ENCODE data around the gene KCNQ1. TPM values are rescaled to one million over a fixed set of nuclear protein-coding genes. Genes with fewer than 3 reads are reported as not detected.

The KCNQ1 gene
- total and polyA plus RNA-seq, 2 of the 13 experiments (the other 11 are each of a cell fraction or from before 2014, with no cell fraction given) = 0.02 to 0.08 TPM

DNA sequence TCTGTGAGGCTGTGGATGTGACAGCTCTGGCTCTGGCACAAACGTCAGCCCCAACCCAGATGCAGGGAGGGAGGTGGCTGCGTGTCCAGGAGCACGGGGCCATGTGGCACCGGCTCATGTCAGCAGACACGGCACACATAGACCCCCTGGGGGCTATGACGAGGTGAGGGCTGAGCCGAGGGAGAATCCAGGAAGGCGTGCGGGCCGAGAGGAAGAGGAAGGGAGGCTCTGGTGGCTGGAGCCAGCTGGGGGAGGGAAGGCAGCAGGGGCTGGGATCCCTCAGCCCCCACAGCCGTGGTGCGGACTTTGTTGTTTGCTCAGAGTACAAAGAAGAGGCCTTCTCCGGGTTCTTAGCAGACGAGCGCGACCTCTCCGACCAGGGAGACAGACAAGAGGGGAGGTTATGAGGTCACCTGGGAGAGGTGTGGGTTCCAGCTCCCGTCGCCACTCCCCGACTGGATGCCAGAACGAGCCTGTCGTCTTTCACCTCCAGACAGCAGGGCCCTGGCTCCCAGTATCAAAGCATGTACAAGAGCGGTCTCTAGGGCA, 394.7 kb downstream of the KCNQ1 start (continued):
- TF ChIP-seq, protein P1, sequence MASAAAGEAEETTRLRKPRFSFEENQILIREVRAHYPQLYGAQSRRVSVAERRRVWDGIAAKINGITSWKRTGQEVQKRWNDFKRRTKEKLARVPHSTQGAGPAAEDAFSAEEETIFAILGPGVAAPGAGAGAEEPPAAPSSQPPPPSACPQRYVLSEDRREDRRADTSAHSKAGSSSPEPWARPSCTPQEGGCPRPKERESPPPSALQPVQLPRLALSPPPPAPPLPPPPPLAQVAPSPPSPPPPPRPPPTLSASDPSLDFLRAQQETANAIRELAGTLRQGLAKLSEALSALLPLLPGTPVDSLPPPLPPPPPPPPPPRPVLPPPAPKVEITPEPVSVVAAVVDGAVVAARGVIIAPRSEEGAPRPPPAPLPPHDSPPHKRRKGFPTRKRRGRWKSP (CRISPR knock-in tag; IDR thresholded peaks at IDR 0.05) = no peak
- TF ChIP-seq CENPX (CRISPR knock-in tag; IDR thresholded peaks at IDR 0.05) (no peak), HCFC1 (IDR thresholded peaks at IDR 0.05; ENCODE audit: low read depth, low read length) (no peak), ASH2L (IDR thresholded peaks at IDR 0.05; ENCODE audit: insufficient read length, low read depth, low read length) (no peak), IRX3 (CRISPR knock-in tag; IDR thresholded peaks at IDR 0.05; ENCODE audit: borderline replicate concordance, low read depth) (no peak), BORCS8-MEF2B (CRISPR knock-in tag; IDR thresholded peaks at IDR 0.05) (no peak), NR2C2 (CRISPR knock-in tag; IDR thresholded peaks at IDR 0.05; ENCODE audit: borderline replicate concordance) (no peak)
- TF ChIP-seq, protein P2, sequence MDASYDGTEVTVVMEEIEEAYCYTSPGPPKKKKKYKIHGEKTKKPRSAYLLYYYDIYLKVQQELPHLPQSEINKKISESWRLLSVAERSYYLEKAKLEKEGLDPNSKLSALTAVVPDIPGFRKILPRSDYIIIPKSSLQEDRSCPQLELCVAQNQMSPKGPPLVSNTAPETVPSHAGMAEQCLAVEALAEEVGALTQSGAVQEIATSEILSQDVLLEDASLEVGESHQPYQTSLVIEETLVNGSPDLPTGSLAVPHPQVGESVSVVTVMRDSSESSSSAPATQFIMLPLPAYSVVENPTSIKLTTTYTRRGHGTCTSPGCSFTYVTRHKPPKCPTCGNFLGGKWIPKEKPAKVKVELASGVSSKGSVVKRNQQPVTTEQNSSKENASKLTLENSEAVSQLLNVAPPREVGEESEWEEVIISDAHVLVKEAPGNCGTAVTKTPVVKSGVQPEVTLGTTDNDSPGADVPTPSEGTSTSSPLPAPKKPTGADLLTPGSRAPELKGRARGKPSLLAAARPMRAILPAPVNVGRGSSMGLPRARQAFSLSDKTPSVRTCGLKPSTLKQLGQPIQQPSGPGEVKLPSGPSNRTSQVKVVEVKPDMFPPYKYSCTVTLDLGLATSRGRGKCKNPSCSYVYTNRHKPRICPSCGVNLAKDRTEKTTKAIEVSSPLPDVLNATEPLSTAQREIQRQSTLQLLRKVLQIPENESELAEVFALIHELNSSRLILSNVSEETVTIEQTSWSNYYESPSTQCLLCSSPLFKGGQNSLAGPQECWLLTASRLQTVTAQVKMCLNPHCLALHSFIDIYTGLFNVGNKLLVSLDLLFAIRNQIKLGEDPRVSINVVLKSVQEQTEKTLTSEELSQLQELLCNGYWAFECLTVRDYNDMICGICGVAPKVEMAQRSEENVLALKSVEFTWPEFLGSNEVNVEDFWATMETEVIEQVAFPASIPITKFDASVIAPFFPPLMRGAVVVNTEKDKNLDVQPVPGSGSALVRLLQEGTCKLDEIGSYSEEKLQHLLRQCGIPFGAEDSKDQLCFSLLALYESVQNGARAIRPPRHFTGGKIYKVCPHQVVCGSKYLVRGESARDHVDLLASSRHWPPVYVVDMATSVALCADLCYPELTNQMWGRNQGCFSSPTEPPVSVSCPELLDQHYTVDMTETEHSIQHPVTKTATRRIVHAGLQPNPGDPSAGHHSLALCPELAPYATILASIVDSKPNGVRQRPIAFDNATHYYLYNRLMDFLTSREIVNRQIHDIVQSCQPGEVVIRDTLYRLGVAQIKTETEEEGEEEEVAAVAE (CRISPR knock-in tag; IDR thresholded peaks at IDR 0.05; ENCODE audit: borderline replicate concordance) = no peak
- TF ChIP-seq, protein P3, sequence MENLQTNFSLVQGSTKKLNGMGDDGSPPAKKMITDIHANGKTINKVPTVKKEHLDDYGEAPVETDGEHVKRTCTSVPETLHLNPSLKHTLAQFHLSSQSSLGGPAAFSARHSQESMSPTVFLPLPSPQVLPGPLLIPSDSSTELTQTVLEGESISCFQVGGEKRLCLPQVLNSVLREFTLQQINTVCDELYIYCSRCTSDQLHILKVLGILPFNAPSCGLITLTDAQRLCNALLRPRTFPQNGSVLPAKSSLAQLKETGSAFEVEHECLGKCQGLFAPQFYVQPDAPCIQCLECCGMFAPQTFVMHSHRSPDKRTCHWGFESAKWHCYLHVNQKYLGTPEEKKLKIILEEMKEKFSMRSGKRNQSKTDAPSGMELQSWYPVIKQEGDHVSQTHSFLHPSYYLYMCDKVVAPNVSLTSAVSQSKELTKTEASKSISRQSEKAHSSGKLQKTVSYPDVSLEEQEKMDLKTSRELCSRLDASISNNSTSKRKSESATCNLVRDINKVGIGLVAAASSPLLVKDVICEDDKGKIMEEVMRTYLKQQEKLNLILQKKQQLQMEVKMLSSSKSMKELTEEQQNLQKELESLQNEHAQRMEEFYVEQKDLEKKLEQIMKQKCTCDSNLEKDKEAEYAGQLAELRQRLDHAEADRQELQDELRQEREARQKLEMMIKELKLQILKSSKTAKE (CRISPR knock-in tag; IDR thresholded peaks at IDR 0.05; ENCODE audit: borderline replicate concordance) = no peak
- TF ChIP-seq, protein P4, sequence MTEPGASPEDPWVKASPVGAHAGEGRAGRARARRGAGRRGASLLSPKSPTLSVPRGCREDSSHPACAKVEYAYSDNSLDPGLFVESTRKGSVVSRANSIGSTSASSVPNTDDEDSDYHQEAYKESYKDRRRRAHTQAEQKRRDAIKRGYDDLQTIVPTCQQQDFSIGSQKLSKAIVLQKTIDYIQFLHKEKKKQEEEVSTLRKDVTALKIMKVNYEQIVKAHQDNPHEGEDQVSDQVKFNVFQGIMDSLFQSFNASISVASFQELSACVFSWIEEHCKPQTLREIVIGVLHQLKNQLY (CRISPR knock-in tag; IDR thresholded peaks at IDR 0.05) = no peak
- TF ChIP-seq, protein P5, sequence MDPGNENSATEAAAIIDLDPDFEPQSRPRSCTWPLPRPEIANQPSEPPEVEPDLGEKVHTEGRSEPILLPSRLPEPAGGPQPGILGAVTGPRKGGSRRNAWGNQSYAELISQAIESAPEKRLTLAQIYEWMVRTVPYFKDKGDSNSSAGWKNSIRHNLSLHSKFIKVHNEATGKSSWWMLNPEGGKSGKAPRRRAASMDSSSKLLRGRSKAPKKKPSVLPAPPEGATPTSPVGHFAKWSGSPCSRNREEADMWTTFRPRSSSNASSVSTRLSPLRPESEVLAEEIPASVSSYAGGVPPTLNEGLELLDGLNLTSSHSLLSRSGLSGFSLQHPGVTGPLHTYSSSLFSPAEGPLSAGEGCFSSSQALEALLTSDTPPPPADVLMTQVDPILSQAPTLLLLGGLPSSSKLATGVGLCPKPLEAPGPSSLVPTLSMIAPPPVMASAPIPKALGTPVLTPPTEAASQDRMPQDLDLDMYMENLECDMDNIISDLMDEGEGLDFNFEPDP (CRISPR knock-in tag; conservative IDR thresholded peaks at IDR 0.05) = no peak
- TF ChIP-seq, protein P6, sequence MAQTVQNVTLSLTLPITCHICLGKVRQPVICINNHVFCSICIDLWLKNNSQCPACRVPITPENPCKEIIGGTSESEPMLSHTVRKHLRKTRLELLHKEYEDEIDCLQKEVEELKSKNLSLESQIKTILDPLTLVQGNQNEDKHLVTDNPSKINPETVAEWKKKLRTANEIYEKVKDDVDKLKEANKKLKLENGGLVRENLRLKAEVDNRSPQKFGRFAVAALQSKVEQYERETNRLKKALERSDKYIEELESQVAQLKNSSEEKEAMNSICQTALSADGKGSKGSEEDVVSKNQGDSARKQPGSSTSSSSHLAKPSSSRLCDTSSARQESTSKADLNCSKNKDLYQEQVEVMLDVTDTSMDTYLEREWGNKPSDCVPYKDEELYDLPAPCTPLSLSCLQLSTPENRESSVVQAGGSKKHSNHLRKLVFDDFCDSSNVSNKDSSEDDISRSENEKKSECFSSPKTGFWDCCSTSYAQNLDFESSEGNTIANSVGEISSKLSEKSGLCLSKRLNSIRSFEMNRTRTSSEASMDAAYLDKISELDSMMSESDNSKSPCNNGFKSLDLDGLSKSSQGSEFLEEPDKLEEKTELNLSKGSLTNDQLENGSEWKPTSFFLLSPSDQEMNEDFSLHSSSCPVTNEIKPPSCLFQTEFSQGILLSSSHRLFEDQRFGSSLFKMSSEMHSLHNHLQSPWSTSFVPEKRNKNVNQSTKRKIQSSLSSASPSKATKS (CRISPR knock-in tag; IDR thresholded peaks at IDR 0.05) = no peak
- TF ChIP-seq, protein P7, sequence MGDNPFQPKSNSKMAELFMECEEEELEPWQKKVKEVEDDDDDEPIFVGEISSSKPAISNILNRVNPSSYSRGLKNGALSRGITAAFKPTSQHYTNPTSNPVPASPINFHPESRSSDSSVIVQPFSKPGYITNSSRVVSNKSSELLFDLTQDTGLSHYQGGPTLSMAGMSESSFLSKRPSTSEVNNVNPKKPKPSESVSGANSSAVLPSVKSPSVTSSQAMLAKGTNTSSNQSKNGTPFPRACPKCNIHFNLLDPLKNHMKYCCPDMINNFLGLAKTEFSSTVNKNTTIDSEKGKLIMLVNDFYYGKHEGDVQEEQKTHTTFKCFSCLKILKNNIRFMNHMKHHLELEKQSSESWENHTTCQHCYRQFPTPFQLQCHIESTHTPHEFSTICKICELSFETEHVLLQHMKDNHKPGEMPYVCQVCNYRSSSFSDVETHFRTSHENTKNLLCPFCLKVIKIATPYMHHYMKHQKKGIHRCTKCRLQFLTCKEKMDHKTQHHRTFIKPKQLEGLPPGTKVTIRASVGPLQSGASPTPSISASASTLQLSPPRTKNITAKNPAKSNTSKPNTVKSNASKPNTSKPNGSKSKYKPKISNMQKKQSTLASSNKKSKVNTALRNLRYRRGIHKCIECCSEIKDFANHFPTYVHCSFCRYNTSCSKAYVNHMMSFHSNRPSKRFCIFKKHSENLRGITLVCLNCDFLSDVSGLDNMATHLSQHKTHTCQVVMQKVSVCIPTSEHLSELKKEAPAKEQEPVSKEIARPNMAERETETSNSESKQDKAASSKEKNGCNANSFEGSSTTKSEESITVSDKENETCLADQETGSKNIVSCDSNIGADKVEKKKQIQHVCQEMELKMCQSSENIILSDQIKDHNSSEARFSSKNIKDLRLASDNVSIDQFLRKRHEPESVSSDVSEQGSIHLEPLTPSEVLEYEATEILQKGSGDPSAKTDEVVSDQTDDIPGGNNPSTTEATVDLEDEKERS (CRISPR knock-in tag; IDR thresholded peaks at IDR 0.05) = no peak

All from HepG2 (cell line).